HG02759 (cell line): ENCODE measurements around the gene FNDC11.

Experiments
- ATAC-seq: cut with Tn5 transposase; IDR thresholded peaks from one replicate; pipeline ENCODE4 v1.9.1; 2021; ENCODE audit warnings: mild to moderate bottlenecking, moderate library complexity; ENCODE audit not compliant: unreplicated experiment

The FNDC11 gene

GRCh38 chr20:63539092-63539430, 14.9 kb upstream of the FNDC11 start:
- no peak for ATAC-seq

GRCh38 chr20:63539441-63540370, 14.3 kb upstream of the FNDC11 start:
- no peak for ATAC-seq

GRCh38 chr20:63540417-63541186, 13.4 kb upstream of the FNDC11 start:
- ATAC-seq = no peak

GRCh38 chr20:63541371-63541770, 12.6 kb upstream of the FNDC11 start:
- ATAC-seq = no peak

GRCh38 chr20:63542031-63542559, 11.9 kb upstream of the FNDC11 start:
- ATAC-seq = no peak

GRCh38 chr20:63542696-63543095, 11.3 kb upstream of the FNDC11 start:
- ATAC-seq = no peak

GRCh38 chr20:63543131-63543530, 10.8 kb upstream of the FNDC11 start:
- ATAC-seq = no peak

GRCh38 chr20:63543733-63544132, 10.2 kb upstream of the FNDC11 start:
- ATAC-seq = no peak

- no peak for ATAC-seq
Measured at GRCh38 chr20:63544241-63544957, 9.6 kb upstream of the FNDC11 start.

GRCh38 chr20:63544958-63545516, 8.9 kb upstream of the FNDC11 start:
- ATAC-seq = no peak

- ATAC-seq = no peak
Measured at GRCh38 chr20:63545814-63546213, 8.1 kb upstream of the FNDC11 start.

- no peak for ATAC-seq
Measured at GRCh38 chr20:63546256-63546955, 7.6 kb upstream of the FNDC11 start.

- no peak for ATAC-seq
Measured at GRCh38 chr20:63546956-63547724, 6.8 kb upstream of the FNDC11 start.

GRCh38 chr20:63547725-63548480, 6.1 kb upstream of the FNDC11 start, which contains the start of gene SRMS:
Gene SRMS, minus strand, starts transcription at chr20:63547749. Its CDS starts 286 bp downstream, at chr20:63547463.
- no peak for ATAC-seq

GRCh38 chr20:63548542-63548941, 5.4 kb upstream of the FNDC11 start:
- no peak for ATAC-seq

- no peak for ATAC-seq
Measured at GRCh38 chr20:63549019-63549418, 4.9 kb upstream of the FNDC11 start.

GRCh38 chr20:63549679-63550282, 4.2 kb upstream of the FNDC11 start:
- no peak for ATAC-seq

GRCh38 chr20:63551068-63551467, 2.9 kb upstream of the FNDC11 start:
- ATAC-seq = no peak
